ENCODE data around the gene FBXO28. TPM values are rescaled to one million over a fixed set of nuclear protein-coding genes. Genes with fewer than 3 reads are reported as not detected.

Gene FBXO28
- total and polyA plus RNA-seq, 2 donors (not counting 3 experiments of a cell fraction or from before 2014, with no cell fraction given) = 8.9 to 32.6 TPM

- Histone ChIP-seq H3K4me1 (ENCODE audit: control insufficient read depth, extremely low read depth, insufficient read depth, low read length) (peaks cover 5% of the 10 kb centered on the region), H2AFZ (ENCODE audit: low read depth, low read length) (no peak overlapping the region), H3K9ac (replicated peaks; ENCODE audit: extremely low read depth, insufficient read depth, low read length) (no peak overlapping the region), H4K20me1 (replicated peaks; ENCODE audit: control insufficient read depth, extremely low read depth, insufficient read depth, low read length) (no peaks in the 10 kb centered on the region), H3K9me1 (replicated peaks; ENCODE audit: control insufficient read depth, extremely low read depth, insufficient read depth, low read length) (no peaks in the 10 kb centered on the region), H3K4me3 (replicated peaks in 1 of 3; ENCODE audit: insufficient read depth in 1 of 3, low read depth in 1 of 3, low read length in 3 of 3) (no peak overlapping the region), H3K9me3 (replicated peaks; ENCODE audit: control insufficient read depth, insufficient read depth, low read length) (no peaks in the 10 kb centered on the region), H3K4me2 (ENCODE audit: insufficient read depth, low read length) (no peak overlapping the region), H3K27me3 (ENCODE audit: control insufficient read depth in 2 of 2, insufficient read depth in 2 of 2, low read length in 2 of 2) (peaks cover 0 to 1% of the 10 kb centered on the region in 2 experiments), H3K79me2 (ENCODE audit: control insufficient read depth, insufficient read depth, low read length) (no peaks in the 10 kb centered on the region), H3K36me3 (ENCODE audit: control insufficient read depth in 2 of 2, extremely low read depth in 1 of 2, insufficient read depth in 2 of 2, low read length in 2 of 2) (no peaks in the 10 kb centered on the region), H3K27ac (ENCODE audit: insufficient read depth, low read depth, low read length) (no peak overlapping the region)
- no TSS peak for BruUV-seq (replicated peaks)
- no peak for DNase-seq (ENCODE audit: low read depth, low spot score)
- intact Hi-C loops (cut with micrococcal nuclease) (no loop called here), dilution Hi-C loops (cut with MboI; ENCODE audit: extremely low pct_ligation_motif_present, low sequenced_read_pairs) (no loop called here)
- FAIRE-seq = no peak
- ChIA-PET POLR2A (no interaction called here), CTCF (no interaction called here)
- TF ChIP-seq POLR2A (IDR thresholded peaks at IDR 0.05; ENCODE audit: low read depth, low read length) (no peak), JUN (IDR thresholded peaks at IDR 0.05; ENCODE audit: borderline replicate concordance, insufficient read depth, insufficient read length, low read depth) (no peak), CTCF (IDR thresholded peaks at IDR 0.05; ENCODE audit: extremely low read depth in 1 of 2, insufficient read depth in 1 of 2, low read depth in 1 of 2, low read length in 2 of 2) (no peak), MYC (IDR thresholded peaks at IDR 0.05; ENCODE audit: low read depth, low read length) (no peak), EZH2 (IDR thresholded peaks at IDR 0.05; ENCODE audit: borderline replicate concordance, low read depth, low read length, severe bottlenecking) (no peak), MAX (IDR thresholded peaks at IDR 0.05; ENCODE audit: insufficient read depth, insufficient read length) (no peak), GATA2 (IDR thresholded peaks at IDR 0.05; ENCODE audit: insufficient read depth, insufficient read length, low read depth, low read length) (no peak), FOS (IDR thresholded peaks at IDR 0.05; ENCODE audit: borderline replicate concordance, insufficient read depth, low read length) (no peak), POLR2AphosphoS5 (IDR thresholded peaks at IDR 0.05; ENCODE audit: insufficient read depth, low read depth, low read length) (no peak)
Observed at GRCh38 chr1:224092601-224093000, 21.3 kb upstream of the FBXO28 start.

Measured in endothelial cell of umbilical vein (primary cell).